Uterus (tissue), 2 donors: ENCODE results near the gene PTPN1.

Experiments
- POLR2A ChIP-seq, 2 donors: fragments of 450-650 bp; IDR thresholded peaks; one replicate each; pipeline ENCODE4 v1.6.1; 2016; ENCODE audit warnings: antibody characterized with exemption in 2 of 2, mild to moderate bottlenecking in 1 of 2, moderate library complexity in 1 of 2
- TF ChIP-seq, protein P1 (sequence below), 4 experiments: fragments of 200-600 bp in 2 of 4; fragments of 450-650 bp in 2 of 4; sonication (generic) in 2 of 4; IDR thresholded peaks; one replicate each; pipeline ENCODE4 v1.5.1; 2016 to 2019; ENCODE audit warnings: antibody characterized with exemption in 4 of 4, mild to moderate bottlenecking in 2 of 4, moderate library complexity in 1 of 4

DNA sequence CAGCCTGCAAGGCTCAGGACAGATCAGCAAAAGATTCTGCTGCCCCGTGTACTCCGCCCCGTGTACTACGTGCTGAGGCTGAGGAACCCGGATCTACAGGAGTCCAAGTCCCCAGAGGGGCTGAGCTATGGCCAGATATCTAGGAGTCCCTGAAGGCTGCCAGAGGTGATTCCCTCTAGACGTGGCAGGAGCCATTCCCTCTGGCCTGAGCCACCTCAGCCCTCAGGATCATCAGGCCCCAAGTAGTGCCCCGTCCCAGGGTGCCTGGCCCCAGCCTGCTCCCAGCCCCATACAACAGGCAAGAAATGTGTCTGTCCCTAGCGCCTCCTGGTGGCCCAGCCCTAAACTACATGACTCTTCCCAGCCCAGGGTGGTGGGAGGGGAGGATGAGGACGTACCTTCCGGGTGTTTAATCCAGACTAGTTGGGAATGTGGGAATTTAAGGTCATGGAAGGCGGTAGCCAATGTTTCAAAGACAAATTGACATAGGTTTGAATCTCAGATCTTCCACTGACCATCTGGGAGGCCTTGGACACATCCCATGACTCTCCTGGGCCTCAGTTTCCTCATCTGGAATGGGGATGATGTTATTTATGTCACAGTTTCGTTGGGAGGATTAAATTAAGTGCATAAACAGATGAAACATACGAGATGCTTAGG, 49.4 kb upstream of the PTPN1 start:
- TF ChIP-seq, protein P1, sequence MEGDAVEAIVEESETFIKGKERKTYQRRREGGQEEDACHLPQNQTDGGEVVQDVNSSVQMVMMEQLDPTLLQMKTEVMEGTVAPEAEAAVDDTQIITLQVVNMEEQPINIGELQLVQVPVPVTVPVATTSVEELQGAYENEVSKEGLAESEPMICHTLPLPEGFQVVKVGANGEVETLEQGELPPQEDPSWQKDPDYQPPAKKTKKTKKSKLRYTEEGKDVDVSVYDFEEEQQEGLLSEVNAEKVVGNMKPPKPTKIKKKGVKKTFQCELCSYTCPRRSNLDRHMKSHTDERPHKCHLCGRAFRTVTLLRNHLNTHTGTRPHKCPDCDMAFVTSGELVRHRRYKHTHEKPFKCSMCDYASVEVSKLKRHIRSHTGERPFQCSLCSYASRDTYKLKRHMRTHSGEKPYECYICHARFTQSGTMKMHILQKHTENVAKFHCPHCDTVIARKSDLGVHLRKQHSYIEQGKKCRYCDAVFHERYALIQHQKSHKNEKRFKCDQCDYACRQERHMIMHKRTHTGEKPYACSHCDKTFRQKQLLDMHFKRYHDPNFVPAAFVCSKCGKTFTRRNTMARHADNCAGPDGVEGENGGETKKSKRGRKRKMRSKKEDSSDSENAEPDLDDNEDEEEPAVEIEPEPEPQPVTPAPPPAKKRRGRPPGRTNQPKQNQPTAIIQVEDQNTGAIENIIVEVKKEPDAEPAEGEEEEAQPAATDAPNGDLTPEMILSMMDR (IDR thresholded peaks at IDR 0.05), result peak; percentile 90 to 98 (median 95)
- peak in 1 of 2 donors; percentile 17 for TF ChIP-seq POLR2A (IDR thresholded peaks at IDR 0.05)
